Measurements from ENCODE around the gene C3orf49. TPM values are rescaled to one million over a fixed set of nuclear protein-coding genes. Genes with fewer than 3 reads are reported as not detected.

The C3orf49 gene
- total RNA-seq, 1 donor from 2014 or later = not detected

DNA sequence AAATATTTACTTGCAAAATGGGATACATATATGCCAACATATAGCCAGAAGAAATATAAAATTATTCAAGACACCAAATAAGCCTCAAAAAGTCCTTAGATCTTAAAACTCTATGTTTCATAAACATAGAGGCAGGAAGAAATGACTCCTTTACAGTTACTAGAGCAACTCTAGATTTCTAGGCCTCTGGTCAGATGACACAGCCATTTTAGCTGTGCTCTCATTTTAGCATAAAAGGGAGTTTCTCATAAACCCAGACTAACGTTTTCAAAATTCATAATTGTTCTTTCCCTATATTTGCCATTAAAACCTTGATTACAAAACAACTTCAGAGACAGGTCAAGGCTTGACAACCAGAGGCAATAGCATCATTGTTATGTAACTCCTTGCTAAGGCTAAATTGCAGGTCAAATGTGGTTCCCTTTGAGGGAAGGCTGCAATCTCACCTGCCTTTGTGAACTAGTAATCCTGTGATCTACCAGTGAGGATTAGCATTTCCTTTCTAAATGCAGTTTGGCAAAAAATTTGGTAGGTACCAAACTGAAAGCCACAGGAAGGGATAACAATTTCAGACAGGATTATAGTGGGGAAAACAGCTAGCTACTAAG lies 36.3 kb downstream of the C3orf49 start:
- H3K36me3 Mint-ChIP-seq (ENCODE audit: low read depth) = no peaks in the 10 kb centered on the region
- H3K4me1 Mint-ChIP-seq = peaks cover 5% of the 10 kb centered on the region

DNA sequence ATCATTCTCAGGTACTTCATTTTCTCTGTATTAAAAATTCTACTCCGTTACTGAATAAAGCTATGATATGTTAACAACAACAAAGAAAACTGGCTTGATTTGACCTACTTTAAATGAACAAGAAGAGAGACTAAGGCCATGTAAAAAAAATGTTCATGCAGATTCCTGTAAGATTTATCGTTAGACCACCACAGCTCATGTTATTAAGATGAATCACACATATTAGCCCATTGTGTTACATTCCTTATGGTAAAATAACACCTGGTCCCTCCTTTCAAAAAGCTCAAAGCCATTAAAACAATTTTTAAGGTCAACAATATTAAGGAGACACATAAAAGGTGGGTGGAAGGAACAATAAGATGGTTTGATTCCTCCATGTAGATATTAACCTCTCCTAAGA lies 38.2 kb downstream of the C3orf49 start:
- H3K4me1 Mint-ChIP-seq = peaks cover 16% of the 10 kb centered on the region
- no peaks in the 10 kb centered on the region for H3K9me3 Mint-ChIP-seq
- no peaks in the 10 kb centered on the region for H3K36me3 Mint-ChIP-seq (ENCODE audit: low read depth)
- H3K27ac Mint-ChIP-seq = no peak overlapping the region
- TF ChIP-seq, protein P1, sequence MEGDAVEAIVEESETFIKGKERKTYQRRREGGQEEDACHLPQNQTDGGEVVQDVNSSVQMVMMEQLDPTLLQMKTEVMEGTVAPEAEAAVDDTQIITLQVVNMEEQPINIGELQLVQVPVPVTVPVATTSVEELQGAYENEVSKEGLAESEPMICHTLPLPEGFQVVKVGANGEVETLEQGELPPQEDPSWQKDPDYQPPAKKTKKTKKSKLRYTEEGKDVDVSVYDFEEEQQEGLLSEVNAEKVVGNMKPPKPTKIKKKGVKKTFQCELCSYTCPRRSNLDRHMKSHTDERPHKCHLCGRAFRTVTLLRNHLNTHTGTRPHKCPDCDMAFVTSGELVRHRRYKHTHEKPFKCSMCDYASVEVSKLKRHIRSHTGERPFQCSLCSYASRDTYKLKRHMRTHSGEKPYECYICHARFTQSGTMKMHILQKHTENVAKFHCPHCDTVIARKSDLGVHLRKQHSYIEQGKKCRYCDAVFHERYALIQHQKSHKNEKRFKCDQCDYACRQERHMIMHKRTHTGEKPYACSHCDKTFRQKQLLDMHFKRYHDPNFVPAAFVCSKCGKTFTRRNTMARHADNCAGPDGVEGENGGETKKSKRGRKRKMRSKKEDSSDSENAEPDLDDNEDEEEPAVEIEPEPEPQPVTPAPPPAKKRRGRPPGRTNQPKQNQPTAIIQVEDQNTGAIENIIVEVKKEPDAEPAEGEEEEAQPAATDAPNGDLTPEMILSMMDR (IDR thresholded peaks at IDR 0.05) = no peak
- CTCF ChIA-PET = no interaction called here
- no peaks in the 10 kb centered on the region for H3K27me3 Mint-ChIP-seq
- POLR2A ChIA-PET = interaction anchor here (0.6 kb wide), 1 partner anchor 71 kb away, joined by 3 read pairs; no protein-coding TSS in a partner anchor
- intact Hi-C loops (cut with micrococcal nuclease) = no loop called here
- no peak for ATAC-seq (ENCODE audit: low read depth)
- no peak overlapping the region for H3K4me3 Mint-ChIP-seq
- DNase-seq = no peak

More for the DNA sequence above, 36.3 kb downstream of the C3orf49 start:
- ChIA-PET POLR2A (no interaction called here), CTCF (no interaction called here)
- intact Hi-C loops (cut with micrococcal nuclease) = no loop called here
- Mint-ChIP-seq H3K9me3 (no peaks in the 10 kb centered on the region), H3K27ac (no peak overlapping the region), H3K27me3 (no peaks in the 10 kb centered on the region), H3K4me3 (no peak overlapping the region)
- DNase-seq (no peak), ATAC-seq (ENCODE audit: low read depth) (no peak)
- TF ChIP-seq, protein P1 (IDR thresholded peaks at IDR 0.05) = no peak

DNA sequence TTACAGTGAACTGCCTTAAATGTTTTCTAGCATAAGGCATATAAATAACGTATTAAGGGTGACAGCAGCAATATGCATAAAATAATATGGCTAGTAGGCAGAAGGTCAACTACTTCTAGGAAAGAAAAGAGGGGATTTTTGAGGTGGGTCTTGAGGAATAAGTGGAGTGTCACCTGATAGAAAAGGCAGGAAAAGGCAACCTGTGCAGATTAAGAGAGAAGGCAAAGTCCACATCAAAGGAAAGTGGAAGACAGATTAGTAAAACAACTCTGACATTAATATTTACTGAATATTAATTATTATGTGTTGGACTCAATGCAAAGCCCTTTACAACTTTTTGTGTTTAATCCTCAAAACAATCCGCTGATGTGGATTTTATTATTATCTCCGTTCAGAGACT lies 41.7 kb downstream of the C3orf49 start:
- ChIA-PET CTCF (no interaction called here), POLR2A (no interaction called here)
- H3K27ac Mint-ChIP-seq = no peak overlapping the region
- peaks cover 13% of the 10 kb centered on the region for H3K36me3 Mint-ChIP-seq (ENCODE audit: low read depth)
- no peaks in the 10 kb centered on the region for H3K9me3 Mint-ChIP-seq
- no peak for DNase-seq
- ATAC-seq (ENCODE audit: low read depth) = no peak
- no peak overlapping the region for H3K4me3 Mint-ChIP-seq
- H3K4me1 Mint-ChIP-seq = peaks cover 38% of the 10 kb centered on the region
- no peaks in the 10 kb centered on the region for H3K27me3 Mint-ChIP-seq
- intact Hi-C loops (cut with micrococcal nuclease) = no loop called here
- TF ChIP-seq, protein P1 (IDR thresholded peaks at IDR 0.05) = no peak

DNA sequence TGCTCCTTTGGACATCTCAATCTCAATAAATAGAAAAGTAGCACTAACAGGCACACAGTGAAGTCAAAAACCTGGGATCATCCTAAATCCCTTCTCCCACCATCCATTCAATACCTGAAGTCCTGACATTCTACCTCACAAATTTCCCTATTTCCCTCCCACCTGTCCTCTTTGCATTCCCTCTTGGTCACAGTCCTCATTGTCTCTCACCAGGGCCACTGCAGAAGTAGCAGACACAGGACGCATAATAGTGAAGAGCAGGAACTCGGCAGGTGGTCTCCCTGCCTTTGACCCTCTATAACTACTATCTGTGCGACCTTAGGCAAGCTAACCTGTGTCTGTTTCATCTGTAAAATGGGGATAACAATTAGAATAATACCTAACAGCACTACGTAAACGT lies 42.2 kb downstream of the C3orf49 start:
- Mint-ChIP-seq H3K27me3 (no peaks in the 10 kb centered on the region), H3K4me1 (peaks cover 40% of the 10 kb centered on the region), H3K27ac (peak overlapping the region; percentile 10), H3K36me3 (ENCODE audit: low read depth) (peaks cover 14% of the 10 kb centered on the region), H3K9me3 (no peaks in the 10 kb centered on the region), H3K4me3 (no peak overlapping the region)
- intact Hi-C loops (cut with micrococcal nuclease) = no loop called here
- ATAC-seq (ENCODE audit: low read depth) (no peak), DNase-seq (no peak)
- CTCF ChIA-PET = no interaction called here
- POLR2A ChIA-PET = no interaction called here
- TF ChIP-seq, protein P1 (IDR thresholded peaks at IDR 0.05) = no peak

DNA sequence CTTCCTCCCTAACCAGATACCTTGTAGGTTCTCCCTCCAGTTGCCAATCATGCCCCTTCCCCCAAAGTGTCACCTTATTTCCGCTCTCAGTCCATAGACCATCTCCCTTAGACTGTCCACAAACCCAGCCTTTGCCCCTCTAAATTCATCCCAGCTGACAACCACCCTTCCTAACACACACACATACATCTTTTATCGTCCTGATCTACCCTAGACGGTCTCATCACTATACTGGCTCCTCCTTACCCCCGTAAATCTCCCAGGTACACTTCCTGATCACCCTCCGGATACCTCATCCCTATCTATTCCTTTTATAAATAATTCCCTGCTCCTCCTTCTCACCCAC lies 43.7 kb downstream of the C3orf49 start:
- TF ChIP-seq, protein P1 (IDR thresholded peaks at IDR 0.05) = no peak
- POLR2A ChIA-PET = no interaction called here
- H3K4me1 Mint-ChIP-seq = peaks cover 44% of the 10 kb centered on the region
- no peak for ATAC-seq (ENCODE audit: low read depth)
- peaks cover 20% of the 10 kb centered on the region for H3K36me3 Mint-ChIP-seq (ENCODE audit: low read depth)
- CTCF ChIA-PET = no interaction called here
- peak overlapping the region; percentile 92 for H3K27ac Mint-ChIP-seq
- H3K4me3 Mint-ChIP-seq = peak overlapping the region; percentile 94
- no peak for DNase-seq
- intact Hi-C loops (cut with micrococcal nuclease) = loop anchor here (1.0 kb wide), 1 partner anchor 161 kb away; the partner anchor contains the start of gene PSMD6
- no peaks in the 10 kb centered on the region for H3K27me3 Mint-ChIP-seq
- no peaks in the 10 kb centered on the region for H3K9me3 Mint-ChIP-seq

All from activated B cell treated with CpG ODN at 0.5 μM for 24 hours (primary cell).